CD4-positive, alpha-beta memory T cell (primary cell): ENCODE data around the gene NELFB. TPM values are rescaled to one million over a fixed set of nuclear protein-coding genes. Genes with fewer than 3 reads are reported as not detected.

Experiments
- CTCF ChIA-PET: fragments of 350-600 bp; sonication (Branson Sonifier 250); formaldehyde crosslinking; loops from one replicate; lab custom pipeline; 2021; ENCODE audit warnings: inconsistent platforms; ENCODE audit not compliant: partially characterized antibody; lab: Charles Lee
- POLR2A ChIA-PET: fragments of 350-600 bp; sonication (Branson Sonifier 250); formaldehyde crosslinking; loops from one replicate; lab custom pipeline; 2021; ENCODE audit not compliant: partially characterized antibody; lab: Charles Lee
- DNase-seq, 5 donors: peaks; one replicate each; pipeline versions ENCODE4 v3.0.0 to v3.0.0-alpha.2; 2020 to 2022; ENCODE audit warnings: mixed read lengths in 1 of 5
- H3K27ac ChIP-seq: one replicate; pipeline ENCODE4 v1.7.0; 2013; ENCODE audit warnings: low read depth, low read length
- H3K27me3 ChIP-seq: 2 replicates; pipeline ENCODE4 v1.7.0; 2013; ENCODE audit warnings: mild to moderate bottlenecking, low read length, moderate library complexity; ENCODE audit not compliant: insufficient read depth
- H3K36me3 ChIP-seq: 2 replicates; pipeline ENCODE4 v1.7.0; 2013; ENCODE audit warnings: mild to moderate bottlenecking, low read length, moderate library complexity; ENCODE audit not compliant: insufficient read depth
- H3K4me1 ChIP-seq: 2 replicates; pipeline ENCODE4 v1.7.0; 2013; ENCODE audit warnings: mild to moderate bottlenecking, low read length, moderate library complexity; ENCODE audit not compliant: insufficient read depth
- H3K4me3 ChIP-seq, 2 donors: one replicate each; pipeline ENCODE4 v1.7.0; 2013; ENCODE audit warnings: low read length in 2 of 2, mild to moderate bottlenecking in 1 of 2
- H3K9me3 ChIP-seq, 2 donors: one replicate each; pipeline ENCODE4 v1.7.0; 2013; ENCODE audit warnings: low read length in 2 of 2, control low read depth in 1 of 2; ENCODE audit not compliant: control insufficient read depth in 1 of 2
- H3K27ac Mint-ChIP-seq, 7 donors: one replicate each; pipeline ENCODE4 v1.8.0; 2020 to 2021; ENCODE audit warnings: mixed read lengths in 7 of 7, mild to moderate bottlenecking in 6 of 7, inconsistent platforms in 3 of 7, moderate library complexity in 3 of 7
- H3K27me3 Mint-ChIP-seq, 2 donors: one replicate each; pipeline ENCODE4 v1.8.0; 2020 to 2021; ENCODE audit warnings: mixed read lengths in 2 of 2
- H3K36me3 Mint-ChIP-seq, 2 donors: one replicate each; pipeline ENCODE4 v1.8.0; 2020 to 2021; ENCODE audit warnings: mixed read lengths in 2 of 2, inconsistent platforms in 1 of 2, mild to moderate bottlenecking in 1 of 2
- H3K4me1 Mint-ChIP-seq, 4 donors: one replicate each; pipeline ENCODE4 v1.8.0; 2020 to 2021; ENCODE audit warnings: mixed read lengths in 4 of 4, mild to moderate bottlenecking in 1 of 4
- H3K4me3 Mint-ChIP-seq, 8 donors: one replicate each; pipeline ENCODE4 v1.8.0; 2020 to 2021; ENCODE audit warnings: mixed read lengths in 8 of 8, mild to moderate bottlenecking in 7 of 8, moderate library complexity in 6 of 8, inconsistent platforms in 3 of 8
- H3K9me3 Mint-ChIP-seq, 8 donors: one replicate each; pipeline ENCODE4 v1.8.0; 2020 to 2021; ENCODE audit warnings: mixed read lengths in 8 of 8, mild to moderate bottlenecking in 5 of 8, inconsistent platforms in 3 of 8, moderate library complexity in 1 of 8
- intact Hi-C: fragments of 100-400 bp; cut with micrococcal nuclease; formaldehyde crosslinking; loops from one replicate; pipeline ENCODE4 v1.15.1; 2023
- polyA plus RNA-seq, 2 donors: library from polyadenylated mRNA; unstranded; fragments of 300-500 nt; fragmentation: Illumina TruSeq; gene quantifications; one replicate each; pipeline ENCODE4 v1.2.3, GENCODE V29; 2021
- total RNA-seq, 2 experiments: library from RNA; stranded (reverse); gene quantifications; one replicate each; pipeline ENCODE4 v1.2.3, GENCODE V29; 2021

Gene NELFB
- total and polyA plus RNA-seq, 4 experiments from 2014 or later = 28.3 to 44.9 (median 36.5) TPM

DNA sequence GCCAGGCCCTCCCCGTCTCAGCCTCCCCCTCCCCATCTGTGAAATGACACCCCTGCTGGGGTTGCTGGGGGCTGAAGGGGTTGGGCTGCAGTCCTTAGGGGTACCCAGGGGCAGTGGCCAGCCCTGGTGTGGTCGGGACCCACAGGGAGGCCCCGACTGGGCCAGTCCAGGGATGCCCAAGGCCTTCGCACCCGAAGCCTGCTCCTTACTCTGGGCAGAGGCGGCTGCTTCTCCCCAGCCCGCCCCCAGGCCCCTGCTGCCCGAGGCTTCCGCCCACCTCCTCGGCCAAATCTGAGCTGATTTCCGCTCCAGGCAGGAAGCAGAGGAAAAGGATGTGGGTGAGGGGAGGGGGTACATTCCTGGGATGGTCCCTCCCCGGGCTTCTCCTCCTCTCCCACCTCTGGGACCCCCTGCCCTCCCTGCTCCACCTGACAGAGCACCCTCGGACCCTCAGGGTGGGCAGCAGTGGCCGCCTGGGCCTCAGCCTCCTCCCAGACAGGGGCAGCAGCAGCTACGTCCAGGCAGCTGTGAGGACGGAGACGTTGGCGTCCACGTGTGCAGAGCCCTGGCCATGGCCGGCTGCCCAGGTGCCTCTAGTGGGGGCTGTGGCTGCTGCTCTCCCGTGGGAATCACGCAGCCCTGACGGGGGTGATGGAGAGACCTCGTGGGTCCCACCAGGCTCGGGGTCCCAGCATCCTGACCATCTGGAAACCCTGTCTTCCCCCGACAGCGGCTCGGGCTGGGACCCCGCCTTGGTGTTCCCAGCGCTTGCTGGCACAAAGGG lies 51.1 kb downstream of the NELFB start:
- Histone ChIP-seq H3K4me1 (peaks cover 20% of the 10 kb centered on the region), H3K36me3 (no peaks in the 10 kb centered on the region), H3K27ac (no peak overlapping the region), H3K27me3 (no peaks in the 10 kb centered on the region), H3K4me3 (peak overlapping the region in 1 of 2 donors; percentile 13), H3K9me3 (no peaks in the 10 kb centered on the region)
- no peak overlapping the region for H3K27ac Mint-ChIP-seq
- H3K9me3 Mint-ChIP-seq = no peaks in the 10 kb centered on the region
- H3K4me3 Mint-ChIP-seq = peak overlapping the region in 1 of 8 donors; percentile 20
- ChIA-PET CTCF (no interaction called here), POLR2A (no interaction called here)
- no peak for DNase-seq
- H3K36me3 Mint-ChIP-seq = no peaks in the 10 kb centered on the region
- intact Hi-C loops = loop anchor here (10.0 kb wide), 1 partner anchor 229 kb away; no protein-coding TSS in a partner anchor
- peaks cover 2 to 21% (median 11%) of the 10 kb centered on the region in 4 donors for H3K4me1 Mint-ChIP-seq
- no peaks in the 10 kb centered on the region for H3K27me3 Mint-ChIP-seq

DNA sequence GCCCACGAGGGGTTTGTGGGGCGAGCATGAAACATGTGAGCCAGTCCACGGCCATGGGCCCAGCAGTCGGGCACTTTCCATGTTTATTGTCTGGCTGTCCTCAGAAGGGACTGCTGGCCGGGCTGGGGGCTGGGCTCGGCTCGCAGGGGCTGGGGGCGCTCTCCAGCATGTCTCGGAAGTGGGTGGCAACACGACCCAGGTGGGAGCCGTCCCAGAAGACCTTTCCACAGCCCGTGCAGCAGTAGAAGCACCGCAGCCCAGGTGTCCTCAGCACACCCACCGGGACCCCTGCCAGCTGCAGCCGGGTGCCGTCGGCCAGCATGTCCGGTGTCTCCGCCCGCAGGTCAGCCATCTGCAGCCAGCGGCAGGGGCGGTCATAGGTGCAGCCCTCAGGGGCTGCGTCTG lies 51.7 kb downstream of the NELFB start:
- H3K4me1 Mint-ChIP-seq = peaks cover 2 to 21% (median 9%) of the 10 kb centered on the region in 4 donors
- no peaks in the 10 kb centered on the region for H3K9me3 Mint-ChIP-seq
- Histone ChIP-seq H3K27ac (no peak overlapping the region), H3K36me3 (no peaks in the 10 kb centered on the region), H3K27me3 (no peaks in the 10 kb centered on the region), H3K4me3 (no peak overlapping the region), H3K4me1 (peaks cover 20% of the 10 kb centered on the region), H3K9me3 (no peaks in the 10 kb centered on the region)
- intact Hi-C loops = loop anchor here (10.0 kb wide), 1 partner anchor 228 kb away; no protein-coding TSS in a partner anchor
- H3K4me3 Mint-ChIP-seq = peak overlapping the region in 1 of 8 donors; percentile 20
- ChIA-PET CTCF (no interaction called here), POLR2A (no interaction called here)
- no peaks in the 10 kb centered on the region for H3K27me3 Mint-ChIP-seq
- H3K36me3 Mint-ChIP-seq = no peaks in the 10 kb centered on the region
- H3K27ac Mint-ChIP-seq = no peak overlapping the region
- DNase-seq = no peak

- Histone ChIP-seq H3K4me1 (peaks cover 20% of the 10 kb centered on the region), H3K4me3 (no peak overlapping the region), H3K27me3 (no peaks in the 10 kb centered on the region), H3K36me3 (no peaks in the 10 kb centered on the region), H3K27ac (no peak overlapping the region), H3K9me3 (no peaks in the 10 kb centered on the region)
- ChIA-PET CTCF (interaction anchor here (0.6 kb wide), 1 partner anchor 318 kb away, joined by 3 read pairs; no protein-coding TSS in a partner anchor), POLR2A (no interaction called here)
- no peak overlapping the region for H3K27ac Mint-ChIP-seq
- peaks cover 2 to 21% (median 9%) of the 10 kb centered on the region in 4 donors for H3K4me1 Mint-ChIP-seq
- intact Hi-C loops = loop anchor here (10.0 kb wide), 1 partner anchor 227 kb away; no protein-coding TSS in a partner anchor
- no peaks in the 10 kb centered on the region for H3K36me3 Mint-ChIP-seq
- DNase-seq = no peak
- H3K4me3 Mint-ChIP-seq = no peak overlapping the region
- no peaks in the 10 kb centered on the region for H3K9me3 Mint-ChIP-seq
- no peaks in the 10 kb centered on the region for H3K27me3 Mint-ChIP-seq
These were observed 52.3 kb downstream of the NELFB start for GRCh38 chr9:137307255-137308056.

DNA sequence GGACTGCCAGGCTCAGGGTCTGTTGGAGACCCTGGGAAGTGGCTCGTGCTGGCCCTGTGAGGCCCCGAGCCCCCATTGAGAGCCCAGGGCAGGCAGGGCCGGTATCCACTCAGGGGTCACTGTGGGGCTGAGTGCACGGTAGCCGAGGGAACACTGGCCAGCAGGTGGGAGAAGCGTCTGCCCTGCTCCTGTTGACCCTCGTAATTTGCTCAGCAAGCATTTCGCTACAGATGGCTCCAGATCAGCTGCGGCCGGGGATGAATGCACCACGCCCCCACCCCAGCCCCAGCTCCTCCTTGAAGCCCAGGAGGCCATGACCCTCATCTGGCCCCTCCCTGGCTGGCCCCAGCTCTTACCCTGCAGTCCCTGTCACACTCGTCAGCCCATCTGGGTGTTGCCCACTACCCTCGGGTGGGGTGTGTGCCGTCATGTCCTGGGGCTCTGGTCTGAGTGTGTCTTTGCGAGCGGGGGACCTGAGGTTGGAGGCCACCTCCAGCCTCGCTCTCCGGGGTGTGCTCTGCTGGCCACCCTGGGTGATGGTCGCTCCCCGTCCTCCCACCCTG lies 53.0 kb downstream of the NELFB start:
- no peak overlapping the region for H3K27ac ChIP-seq
- no peak for DNase-seq
- Mint-ChIP-seq H3K4me1 (peaks cover 2 to 21% (median 9%) of the 10 kb centered on the region in 4 donors), H3K36me3 (no peaks in the 10 kb centered on the region), H3K27me3 (no peaks in the 10 kb centered on the region), H3K9me3 (no peaks in the 10 kb centered on the region), H3K27ac (no peak overlapping the region), H3K4me3 (no peak overlapping the region)
- no peak overlapping the region for H3K4me3 ChIP-seq
- H3K36me3 ChIP-seq = no peaks in the 10 kb centered on the region
- no peaks in the 10 kb centered on the region for H3K9me3 ChIP-seq
- intact Hi-C loops = loop anchor here (10.0 kb wide), 1 partner anchor 227 kb away; no protein-coding TSS in a partner anchor
- CTCF ChIA-PET = interaction anchor here (0.6 kb wide), 1 partner anchor 317 kb away, joined by 3 read pairs; no protein-coding TSS in a partner anchor
- POLR2A ChIA-PET = no interaction called here
- H3K4me1 ChIP-seq = peaks cover 20% of the 10 kb centered on the region
- H3K27me3 ChIP-seq = no peaks in the 10 kb centered on the region

DNA sequence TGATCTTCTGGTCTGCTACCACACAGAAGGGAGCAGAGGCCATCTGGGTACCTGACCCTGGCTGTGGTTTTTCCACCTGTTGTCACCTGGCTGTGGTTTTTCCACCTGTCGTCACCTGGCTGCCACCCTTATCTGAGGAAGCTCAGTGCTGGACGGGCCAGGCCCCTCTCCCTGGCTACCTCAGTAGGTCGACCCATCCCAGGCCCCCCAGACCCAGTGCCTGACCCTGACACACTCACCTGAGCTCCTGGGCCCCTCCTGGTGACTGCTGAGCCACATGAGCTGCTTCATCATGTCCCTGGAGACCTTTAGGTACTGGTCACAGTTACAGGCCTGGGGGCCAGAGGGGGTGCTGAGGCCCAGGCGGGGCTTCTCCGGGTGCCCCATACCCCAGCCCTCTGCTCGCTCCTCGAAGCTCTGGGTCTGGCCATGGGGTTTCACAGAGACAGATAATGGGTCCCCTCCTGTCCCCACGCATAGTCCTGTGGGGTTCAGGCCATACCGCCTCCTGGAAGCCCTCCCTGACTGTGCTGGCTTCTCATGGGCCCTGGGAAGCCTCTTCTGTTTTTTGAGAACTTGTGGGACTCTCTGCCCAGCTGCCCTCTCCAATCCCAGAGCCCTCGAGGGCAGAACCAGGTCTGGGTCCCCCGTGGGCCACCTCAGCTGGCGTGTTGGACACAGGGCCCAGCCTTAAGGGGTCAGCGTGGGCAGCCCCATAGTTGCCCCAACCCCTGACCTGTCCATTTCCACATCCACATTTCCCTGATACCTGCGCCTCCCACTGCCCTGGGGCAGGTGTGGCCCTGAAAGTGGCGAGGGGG lies 54.5 kb downstream of the NELFB start:
- H3K4me1 ChIP-seq = peaks cover 18% of the 10 kb centered on the region
- POLR2A ChIA-PET = no interaction called here
- no peaks in the 10 kb centered on the region for H3K27me3 ChIP-seq
- H3K36me3 Mint-ChIP-seq = no peaks in the 10 kb centered on the region
- H3K27me3 Mint-ChIP-seq = no peaks in the 10 kb centered on the region
- H3K36me3 ChIP-seq = no peaks in the 10 kb centered on the region
- H3K9me3 Mint-ChIP-seq = no peaks in the 10 kb centered on the region
- CTCF ChIA-PET = no interaction called here
- DNase-seq = no peak
- no peak overlapping the region for H3K4me3 ChIP-seq
- H3K27ac Mint-ChIP-seq = no peak overlapping the region
- no peak overlapping the region for H3K4me3 Mint-ChIP-seq
- H3K9me3 ChIP-seq = no peaks in the 10 kb centered on the region
- no peak overlapping the region for H3K27ac ChIP-seq
- intact Hi-C loops = loop anchor here (10.0 kb wide), 1 partner anchor 225 kb away; no protein-coding TSS in a partner anchor
- H3K4me1 Mint-ChIP-seq = peaks cover 2 to 14% (median 6%) of the 10 kb centered on the region in 4 donors

GRCh38 chr9:137310189-137311052 lies 55.3 kb downstream of the NELFB start:
- no peaks in the 10 kb centered on the region for H3K36me3 Mint-ChIP-seq
- CTCF ChIA-PET = no interaction called here
- intact Hi-C loops = no loop called here
- H3K9me3 Mint-ChIP-seq = no peaks in the 10 kb centered on the region
- Histone ChIP-seq H3K4me1 (peaks cover 10% of the 10 kb centered on the region), H3K27me3 (no peaks in the 10 kb centered on the region), H3K4me3 (no peak overlapping the region), H3K36me3 (no peaks in the 10 kb centered on the region), H3K27ac (no peak overlapping the region), H3K9me3 (no peaks in the 10 kb centered on the region)
- DNase-seq = no peak
- H3K27me3 Mint-ChIP-seq = no peaks in the 10 kb centered on the region
- POLR2A ChIA-PET = no interaction called here
- H3K4me1 Mint-ChIP-seq = peaks cover under 1 to 9% (median 3%) of the 10 kb centered on the region in 4 donors
- no peak overlapping the region for H3K27ac Mint-ChIP-seq
- no peak overlapping the region for H3K4me3 Mint-ChIP-seq
